Endothelial cell (in vitro differentiated cells): ENCODE data around the gene GTPBP3. TPM values are rescaled to one million over a fixed set of nuclear protein-coding genes. Genes with fewer than 3 reads are reported as not detected.
A peak's percentile ranks its signal among the peaks of the same experiment; 100 is the strongest.

Experiments
- DNase-seq: peaks from one replicate; pipeline ENCODE4 v3.0.0; 2021; ENCODE audit warnings: low spot score
- H3K27ac Mint-ChIP-seq: one replicate; pipeline ENCODE4 v1.8.0; 2021; ENCODE audit warnings: mixed read lengths, inconsistent platforms; ENCODE audit not compliant: unreplicated experiment
- H3K27me3 Mint-ChIP-seq: one replicate; pipeline ENCODE4 v1.8.0; 2021; ENCODE audit warnings: mild to moderate bottlenecking, moderate library complexity, mixed read lengths, inconsistent platforms; ENCODE audit not compliant: unreplicated experiment
- H3K36me3 Mint-ChIP-seq: one replicate; pipeline ENCODE4 v1.8.0; 2021; ENCODE audit warnings: mild to moderate bottlenecking, low read depth, mixed read lengths, inconsistent platforms; ENCODE audit not compliant: unreplicated experiment
- H3K4me1 Mint-ChIP-seq: one replicate; pipeline ENCODE4 v1.8.0; 2021; ENCODE audit warnings: mild to moderate bottlenecking, mixed read lengths, inconsistent platforms; ENCODE audit not compliant: unreplicated experiment
- H3K4me3 Mint-ChIP-seq: one replicate; pipeline ENCODE4 v1.8.0; 2021; ENCODE audit warnings: mild to moderate bottlenecking, mixed read lengths, inconsistent platforms; ENCODE audit not compliant: unreplicated experiment
- H3K9me3 Mint-ChIP-seq: one replicate; pipeline ENCODE4 v1.8.0; 2021; ENCODE audit warnings: mixed read lengths, inconsistent platforms; ENCODE audit not compliant: unreplicated experiment
- total RNA-seq: library from RNA; stranded (reverse); fragmentation: NEBNext Ultra II Directional; extraction: Animal tissue kit (Norgen Biotek cat#: 25700); gene quantifications from one replicate; pipeline ENCODE4 v1.2.1, GENCODE V29; 2021; ENCODE audit not compliant: unreplicated experiment
- TF ChIP-seq, protein P1 (sequence below): fragments of 200-600 bp; sonication (generic); IDR thresholded peaks from one replicate; pipeline ENCODE4 v1.5.0; 2021; ENCODE audit warnings: antibody characterized with exemption; ENCODE audit not compliant: unreplicated experiment

The GTPBP3 gene
- total RNA-seq, 1 donor from 2014 or later: 27.3 TPM

DNA sequence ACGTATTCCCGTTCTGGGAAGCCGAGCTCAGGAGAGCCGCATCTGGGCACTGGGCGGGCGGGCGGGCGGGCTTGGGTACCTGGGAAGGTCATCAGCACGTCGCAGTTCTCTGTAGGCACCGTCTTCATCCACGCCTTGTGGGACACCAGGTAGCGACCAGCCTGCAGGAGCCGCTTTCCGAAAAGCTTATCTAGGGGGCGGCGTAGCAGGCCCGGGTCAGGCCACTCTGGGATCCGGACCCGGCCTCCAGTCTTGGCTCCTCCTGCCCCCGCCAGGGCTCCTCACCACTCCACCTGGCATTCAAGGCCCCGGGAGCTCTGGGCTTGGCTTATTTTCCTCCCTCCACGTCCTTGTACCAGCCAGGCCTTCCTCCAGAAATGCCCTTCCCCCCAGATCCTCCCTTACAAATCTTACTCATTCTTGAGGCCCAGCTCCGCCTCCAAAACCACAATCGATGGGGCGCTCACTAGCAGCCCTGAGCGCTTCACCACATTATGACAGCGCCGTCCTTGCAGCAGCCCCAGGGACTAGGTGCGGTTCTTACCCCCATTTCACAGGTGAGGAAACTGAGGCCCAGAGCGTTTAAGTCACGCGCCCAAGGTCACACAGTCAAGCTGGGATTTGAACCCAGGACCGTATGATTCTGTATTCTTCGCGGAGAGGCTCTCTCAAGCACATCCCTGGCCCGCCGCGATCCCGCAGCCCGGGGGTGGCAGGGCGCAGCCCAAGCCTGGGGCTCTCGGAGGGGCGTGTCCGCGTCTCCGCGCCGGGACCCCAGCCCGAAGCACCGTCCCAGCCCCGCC lies 3.5 kb upstream of the GTPBP3 start:
- TF ChIP-seq, protein P1, sequence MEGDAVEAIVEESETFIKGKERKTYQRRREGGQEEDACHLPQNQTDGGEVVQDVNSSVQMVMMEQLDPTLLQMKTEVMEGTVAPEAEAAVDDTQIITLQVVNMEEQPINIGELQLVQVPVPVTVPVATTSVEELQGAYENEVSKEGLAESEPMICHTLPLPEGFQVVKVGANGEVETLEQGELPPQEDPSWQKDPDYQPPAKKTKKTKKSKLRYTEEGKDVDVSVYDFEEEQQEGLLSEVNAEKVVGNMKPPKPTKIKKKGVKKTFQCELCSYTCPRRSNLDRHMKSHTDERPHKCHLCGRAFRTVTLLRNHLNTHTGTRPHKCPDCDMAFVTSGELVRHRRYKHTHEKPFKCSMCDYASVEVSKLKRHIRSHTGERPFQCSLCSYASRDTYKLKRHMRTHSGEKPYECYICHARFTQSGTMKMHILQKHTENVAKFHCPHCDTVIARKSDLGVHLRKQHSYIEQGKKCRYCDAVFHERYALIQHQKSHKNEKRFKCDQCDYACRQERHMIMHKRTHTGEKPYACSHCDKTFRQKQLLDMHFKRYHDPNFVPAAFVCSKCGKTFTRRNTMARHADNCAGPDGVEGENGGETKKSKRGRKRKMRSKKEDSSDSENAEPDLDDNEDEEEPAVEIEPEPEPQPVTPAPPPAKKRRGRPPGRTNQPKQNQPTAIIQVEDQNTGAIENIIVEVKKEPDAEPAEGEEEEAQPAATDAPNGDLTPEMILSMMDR: no peak
- Mint-ChIP-seq H3K27ac (no peak overlapping the region), H3K4me1 (peaks cover 11% of the 10 kb centered on the region), H3K27me3 (peaks cover 21% of the 10 kb centered on the region), H3K4me3 (peak overlapping the region; percentile 86), H3K9me3 (no peaks in the 10 kb centered on the region), H3K36me3 (peaks cover 17% of the 10 kb centered on the region)
- no peak for DNase-seq

DNA sequence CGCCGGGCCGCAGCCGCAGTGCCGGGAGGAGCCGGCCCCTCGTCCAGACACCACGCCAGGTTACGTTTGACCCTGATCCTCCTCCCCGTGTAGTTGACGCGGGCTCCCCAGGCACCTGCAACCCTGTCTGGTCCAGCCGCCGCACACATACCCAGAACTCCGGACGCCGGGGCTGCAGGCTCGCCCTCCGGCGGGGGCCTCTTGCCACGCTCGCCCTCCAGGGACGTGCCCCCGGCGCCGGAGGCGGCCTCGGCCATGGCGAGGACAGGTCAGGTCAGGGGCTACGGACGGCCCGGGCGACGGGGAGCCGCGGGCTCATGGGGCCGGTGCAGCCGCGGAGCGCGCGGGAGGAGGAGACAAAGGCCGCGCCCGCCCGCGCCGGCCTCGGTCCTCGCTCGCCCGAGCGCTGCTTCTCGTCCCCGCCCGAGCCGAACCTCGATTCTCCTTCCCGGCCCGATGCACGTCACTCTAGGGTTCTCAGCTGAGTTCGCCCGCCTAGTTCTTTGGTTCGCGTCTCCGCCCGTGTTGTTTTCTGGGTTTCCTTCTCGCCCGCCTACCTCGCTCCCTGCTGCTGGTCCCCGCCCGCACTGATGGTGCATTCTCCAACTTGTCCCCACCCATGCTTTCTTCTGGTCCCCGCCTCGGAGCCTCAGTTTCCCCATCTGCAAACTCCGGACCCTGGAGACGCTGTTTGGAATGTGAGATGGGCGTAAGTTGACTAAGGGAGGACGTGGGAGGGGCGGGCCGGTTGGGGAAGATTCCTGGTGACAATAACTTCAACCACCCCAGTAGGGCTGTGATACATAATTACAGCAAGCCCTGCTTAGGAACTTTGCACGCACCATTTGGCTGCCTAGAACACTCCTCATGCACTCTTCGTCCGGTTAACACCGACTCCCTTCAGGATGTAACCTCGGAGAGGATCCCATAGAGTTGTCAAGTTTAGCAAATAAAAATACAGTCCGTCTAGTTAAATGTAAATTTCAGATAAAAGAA lies 2.6 kb upstream of the GTPBP3 start, which contains the start of gene ANO8:
Gene ANO8 (minus strand): TSS at position 442 of the 996 bp plus-strand sequence. CDS start 185 bp downstream, at position 257.
- Mint-ChIP-seq H3K27ac (peak within 1 kb of the TSS; percentile 83), H3K4me3 (peak within 1 kb of the TSS; percentile 93), H3K36me3 (peaks cover 17% of the 10 kb centered on the region), H3K27me3 (peaks cover 25% of the 10 kb centered on the region), H3K4me1 (peaks cover 11% of the 10 kb centered on the region), H3K9me3 (no peaks in the 10 kb centered on the region)
- TF ChIP-seq, protein P1: no peak
- DNase-seq: peak; percentile 92

DNA sequence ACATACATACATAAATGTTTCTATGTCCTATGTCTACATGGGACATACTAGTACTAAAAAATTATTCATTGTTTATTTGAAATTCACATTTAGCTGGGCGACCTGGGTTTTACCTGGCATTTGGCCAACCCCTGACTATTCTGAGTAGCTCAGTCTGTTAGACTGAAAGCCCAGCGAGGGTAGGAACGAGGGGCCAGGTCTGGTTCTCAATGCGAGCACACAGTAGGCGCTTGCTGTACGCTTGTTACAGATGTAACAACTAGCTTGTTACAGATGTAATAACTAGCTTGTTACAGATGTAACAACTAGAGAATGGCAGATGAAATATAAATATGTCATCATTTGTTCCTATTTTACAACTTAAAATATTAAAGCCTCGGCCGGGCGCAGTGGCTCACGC lies 1.8 kb upstream of the GTPBP3 start:
- peaks cover 11% of the 10 kb centered on the region for H3K4me1 Mint-ChIP-seq
- no peak overlapping the region for H3K27ac Mint-ChIP-seq
- H3K36me3 Mint-ChIP-seq: peaks cover 15% of the 10 kb centered on the region
- TF ChIP-seq, protein P1: no peak
- H3K9me3 Mint-ChIP-seq: no peaks in the 10 kb centered on the region
- no peak overlapping the region for H3K4me3 Mint-ChIP-seq
- DNase-seq: no peak
- peaks cover 25% of the 10 kb centered on the region for H3K27me3 Mint-ChIP-seq

DNA sequence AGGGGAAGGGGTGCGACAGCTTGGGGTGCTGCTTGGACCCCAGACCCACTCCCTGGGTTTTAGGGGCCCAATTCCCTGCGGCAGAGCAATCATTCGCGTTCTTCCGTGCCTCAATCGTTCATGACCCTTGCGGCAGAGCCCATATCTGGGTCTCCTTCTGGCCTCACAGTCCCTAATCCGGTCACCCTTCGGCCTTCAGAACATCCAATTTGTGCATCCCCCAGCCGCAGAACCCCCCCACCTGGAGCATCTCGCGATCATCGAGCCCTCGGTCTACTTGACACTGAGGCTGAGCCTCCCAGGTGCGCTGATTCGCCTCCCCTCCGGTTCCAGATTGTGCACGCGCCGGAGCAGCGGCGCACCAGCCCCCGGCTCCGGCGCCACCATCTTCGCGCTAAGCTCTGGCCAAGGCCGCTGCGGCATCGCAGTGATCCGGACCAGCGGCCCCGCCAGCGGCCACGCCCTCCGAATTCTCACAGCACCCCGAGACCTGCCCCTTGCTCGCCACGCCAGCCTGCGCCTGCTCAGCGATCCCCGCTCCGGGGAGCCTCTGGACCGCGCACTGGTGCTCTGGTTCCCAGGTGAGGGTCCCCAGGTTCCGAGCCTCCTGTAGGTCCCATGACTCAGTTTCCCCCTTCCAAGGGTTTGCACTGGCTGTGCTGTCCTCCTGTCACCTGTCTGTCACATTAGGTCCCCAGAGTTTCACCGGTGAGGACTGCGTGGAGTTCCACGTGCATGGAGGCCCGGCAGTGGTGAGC lies 501 bp downstream of the GTPBP3 start:
- Mint-ChIP-seq H3K27ac (no peak overlapping the region), H3K27me3 (peaks cover 24% of the 10 kb centered on the region), H3K4me3 (peak overlapping the region; percentile 94), H3K9me3 (no peaks in the 10 kb centered on the region), H3K36me3 (peaks cover 10% of the 10 kb centered on the region), H3K4me1 (peaks cover 11% of the 10 kb centered on the region)
- DNase-seq: no peak
- TF ChIP-seq, protein P1: no peak
